GM23248 (cell line): ENCODE results near the gene KRTAP5-5. TPM values are rescaled to one million over a fixed set of nuclear protein-coding genes. Genes with fewer than 3 reads are reported as not detected.

Experiments
- DNase-seq: peaks from one replicate; pipeline ENCODE4 v3.0.0-alpha.2; 2015
- H2AFZ ChIP-seq: fragments of 200-600 bp; sonication (generic); 2 replicates; pipeline ENCODE4 v1.6.1; 2016; ENCODE audit warnings: antibody characterized with exemption
- H3F3A ChIP-seq: fragments of 200-600 bp; sonication (generic); 2 replicates; pipeline ENCODE4 v1.6.1; 2016; ENCODE audit warnings: mild to moderate bottlenecking, antibody characterized with exemption, mixed run types; ENCODE audit not compliant: insufficient read depth
- H3K27ac ChIP-seq: fragments of 200-600 bp; sonication (generic); 2 replicates; pipeline ENCODE4 v1.5.1; 2016; ENCODE audit warnings: mild to moderate bottlenecking
- H3K27me3 ChIP-seq: fragments of 200-600 bp; sonication (generic); replicated peaks from 2 replicates; pipeline ENCODE4 v1.6.1; 2016; ENCODE audit warnings: mild to moderate bottlenecking; ENCODE audit not compliant: insufficient read depth
- H3K36me3 ChIP-seq: fragments of 200-600 bp; sonication (generic); 2 replicates; pipeline ENCODE4 v1.6.1; 2016; ENCODE audit warnings: low read depth, mild to moderate bottlenecking
- H3K4me1 ChIP-seq: fragments of 200-600 bp; sonication (generic); 2 replicates; pipeline ENCODE4 v1.6.1; 2016; ENCODE audit warnings: mild to moderate bottlenecking; ENCODE audit not compliant: insufficient read depth
- H3K4me2 ChIP-seq: fragments of 200-600 bp; sonication (generic); one replicate; pipeline ENCODE4 v1.6.1; 2016; ENCODE audit warnings: mild to moderate bottlenecking; ENCODE audit not compliant: unreplicated experiment
- H3K4me3 ChIP-seq: fragments of 200-600 bp; sonication (generic); 2 replicates; pipeline ENCODE4 v1.5.1; 2016; ENCODE audit warnings: mild to moderate bottlenecking
- H3K79me2 ChIP-seq: fragments of 200-600 bp; sonication (generic); 2 replicates; pipeline ENCODE4 v1.6.1; 2016; ENCODE audit warnings: mild to moderate bottlenecking; ENCODE audit not compliant: insufficient read depth
- H3K9ac ChIP-seq: fragments of 200-600 bp; sonication (generic); 2 replicates; pipeline ENCODE4 v1.6.1; 2016; ENCODE audit warnings: mild to moderate bottlenecking
- H3K9me2 ChIP-seq: fragments of 200-600 bp; sonication (generic); 2 replicates; pipeline ENCODE4 v1.6.1; 2016; ENCODE audit warnings: mixed run types, mild to moderate bottlenecking, moderate library complexity; ENCODE audit not compliant: insufficient read depth
- H3K9me3 ChIP-seq: fragments of 200-600 bp; sonication (generic); one replicate; pipeline ENCODE4 v1.6.1; 2017; ENCODE audit warnings: low read depth
- H4K20me1 ChIP-seq: fragments of 200-600 bp; sonication (generic); 2 replicates; pipeline ENCODE4 v1.6.0; 2016; ENCODE audit not compliant: insufficient read depth
- EZH2 ChIP-seq: fragments of 200-600 bp; sonication (generic); IDR thresholded peaks from 2 replicates; pipeline ENCODE4 v1.6.1; 2018; ENCODE audit warnings: antibody characterized with exemption, mild to moderate bottlenecking; ENCODE audit not compliant: insufficient read depth, poor library complexity, severe bottlenecking
- EZH2phosphoT487 ChIP-seq: fragments of 200-600 bp; sonication (generic); IDR thresholded peaks from 2 replicates; pipeline ENCODE4 v1.6.1; 2018; ENCODE audit warnings: antibody characterized with exemption, moderate library complexity, mild to moderate bottlenecking, low read depth; ENCODE audit not compliant: insufficient read depth
- WGBS, 2 experiments: methylation state at CpG; one replicate each; pipeline ENCODE4 v1.1.6; 2015 to 2017; ENCODE audit warnings: low lambda C conversion rate in 2 of 2, low coverage in 1 of 2; ENCODE audit errors: missing lambda C conversion rate in 2 of 2; 5-methylcytosine and 5-hydroxymethylcytosine counted together
- in situ Hi-C: fragments of 300-500 bp; cut with MboI; formaldehyde crosslinking; loops from 2 replicates; pipeline ENCODE4 v1.15.0; 2020
- polyA plus RNA-seq: library from polyadenylated mRNA; unstranded; fragments of >200 nt; fragmentation: Nextera tagmentation; extraction: Ambion mirVana; gene quantifications from 2 replicates; pipeline ENCODE4 v1.2.1, GENCODE V29; 2016
- total RNA-seq: library from RNA; depleted of rRNA; stranded (reverse); fragments of >200 nt; shearing (Covaris generic); gene quantifications from 2 replicates; pipeline ENCODE4 v1.2.3, GENCODE V29; 2014

Gene KRTAP5-5
- total and polyA plus RNA-seq, 2 experiments from 2014 or later = not detected

DNA sequence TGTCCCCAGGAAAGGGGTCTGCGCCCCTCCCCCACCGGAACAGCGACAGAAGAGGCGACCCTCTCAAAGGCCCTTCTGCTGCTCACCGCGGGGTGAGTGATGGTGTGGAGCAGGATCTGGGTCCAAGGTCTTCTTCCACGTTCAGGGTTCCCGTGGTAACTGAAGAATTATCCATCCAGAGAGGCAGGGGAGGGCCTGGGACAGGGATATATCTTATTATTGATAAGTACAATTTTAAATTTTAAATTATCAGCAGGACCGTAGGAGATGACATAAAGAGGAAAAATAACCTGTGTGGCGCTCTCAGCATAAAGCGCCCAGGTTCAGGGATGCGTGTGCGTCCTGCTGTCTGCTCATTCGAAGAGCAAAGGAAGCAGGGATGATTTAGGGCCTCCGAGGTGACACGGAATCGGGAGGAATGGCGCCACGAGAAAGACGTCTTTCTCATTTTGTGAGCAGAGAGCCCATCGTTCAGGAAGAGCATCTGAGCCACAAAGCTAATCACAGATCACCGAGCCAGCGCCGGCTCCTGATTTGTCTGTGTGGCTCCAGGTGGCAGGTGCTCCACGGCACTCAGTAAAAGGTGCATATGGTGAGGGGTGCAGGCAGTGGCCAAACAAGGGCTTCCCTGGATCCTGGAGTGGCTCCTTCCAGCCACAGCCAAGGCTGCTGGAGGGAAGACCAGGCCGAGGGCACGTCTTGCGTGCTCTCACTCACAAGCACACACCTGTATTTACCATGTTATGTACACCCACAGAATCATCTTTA is 19.3 kb downstream of the KRTAP5-5 start:
- Histone ChIP-seq H3K27me3 (peaks cover 12% of the 10 kb centered on the region), H3K9me2 (no peaks in the 10 kb centered on the region), H4K20me1 (no peaks in the 10 kb centered on the region), H3K4me3 (no peak overlapping the region), H2AFZ (no peak overlapping the region), H3K9ac (no peak overlapping the region), H3K9me3 (no peaks in the 10 kb centered on the region), H3K36me3 (no peaks in the 10 kb centered on the region), H3K79me2 (no peaks in the 10 kb centered on the region), H3K4me1 (no peaks in the 10 kb centered on the region), H3F3A (no peaks in the 10 kb centered on the region), H3K4me2 (no peak overlapping the region), H3K27ac (no peak overlapping the region)
- in situ Hi-C loops = no loop called here
- no peak for TF ChIP-seq EZH2phosphoT487
- TF ChIP-seq EZH2 = no peak
- DNase-seq = no peak
- 68 to 75% methylated on average over 28 of the region's 28 CpGs for WGBS, 2 experiments

DNA sequence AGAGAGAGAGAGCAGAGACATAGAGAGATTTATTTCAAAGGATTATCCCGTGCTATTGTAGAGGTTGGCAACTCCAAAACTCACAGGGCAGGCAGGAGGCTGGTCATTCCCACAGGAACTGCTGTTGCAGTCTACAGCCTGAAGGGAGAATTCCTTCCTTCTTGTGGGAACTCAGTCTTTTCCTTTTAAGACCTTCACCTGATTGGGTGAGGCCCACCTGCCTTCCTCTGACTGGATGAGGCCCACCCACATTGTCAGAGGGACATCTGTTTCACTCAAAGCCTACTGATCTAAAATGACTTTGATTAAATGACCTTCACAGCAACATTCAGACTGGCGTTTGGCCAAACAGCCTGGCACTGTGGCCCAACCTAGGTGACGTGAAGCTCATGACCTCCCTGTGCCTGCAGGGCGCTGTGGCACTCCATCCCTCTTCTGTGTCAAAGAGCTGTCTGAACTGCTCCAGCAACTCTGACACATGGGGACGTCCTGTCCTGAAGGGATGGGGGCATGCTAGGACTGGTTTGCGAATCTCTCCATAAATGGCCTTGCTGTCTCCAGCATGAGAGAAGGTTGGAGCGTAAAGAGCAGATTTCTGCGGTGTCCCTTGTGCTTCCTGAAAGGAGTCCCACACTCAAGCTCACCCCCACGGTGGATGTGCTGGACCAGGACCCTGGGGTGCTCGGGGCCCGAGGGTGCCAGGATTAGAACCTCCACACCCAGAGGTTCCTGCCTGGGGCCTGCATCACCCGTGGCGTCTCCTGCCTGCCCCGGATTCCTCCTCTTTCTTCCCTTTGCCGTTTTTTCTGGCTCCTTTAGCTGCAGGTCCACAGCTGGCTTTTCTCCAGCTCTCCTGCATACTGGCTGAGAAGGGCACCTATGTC is 20.7 kb downstream of the KRTAP5-5 start:
- Histone ChIP-seq H3K36me3 (no peaks in the 10 kb centered on the region), H3K4me2 (no peak overlapping the region), H3K9me3 (no peaks in the 10 kb centered on the region), H3K9me2 (no peaks in the 10 kb centered on the region), H3K4me1 (no peaks in the 10 kb centered on the region), H3K79me2 (no peaks in the 10 kb centered on the region), H3K4me3 (no peak overlapping the region), H3K27ac (no peak overlapping the region), H3K9ac (no peak overlapping the region), H2AFZ (no peak overlapping the region), H3F3A (no peaks in the 10 kb centered on the region), H3K27me3 (peaks cover 12% of the 10 kb centered on the region), H4K20me1 (no peaks in the 10 kb centered on the region)
- 47 to 49% methylated on average over 15 of the region's 15 CpGs for WGBS, 2 experiments
- no peak for DNase-seq
- no peak for TF ChIP-seq EZH2phosphoT487
- no peak for TF ChIP-seq EZH2
- in situ Hi-C loops = no loop called here

DNA sequence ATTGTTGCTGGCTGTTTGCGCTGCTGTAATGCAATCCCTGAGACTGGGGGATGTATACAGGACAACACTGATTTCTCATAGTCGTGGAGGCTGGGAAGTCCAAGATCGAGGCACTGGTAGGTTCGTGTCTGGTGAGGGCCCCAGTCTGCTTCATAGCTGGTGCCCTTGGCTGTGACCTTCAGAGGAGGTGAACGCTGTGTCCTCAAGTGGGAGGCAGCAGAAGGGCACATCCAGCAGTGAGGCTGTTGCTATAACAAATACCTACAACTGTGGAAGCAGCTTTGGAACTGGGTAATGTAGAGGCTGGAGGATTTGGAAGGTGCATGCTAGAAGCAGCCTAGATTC is 21.3 kb downstream of the KRTAP5-5 start:
- no peak for DNase-seq
- H3K9ac ChIP-seq = no peak overlapping the region
- no peak overlapping the region for H3K27ac ChIP-seq
- WGBS, 2 experiments = 55 to 59% methylated on average over 5 of the region's 5 CpGs
- no peaks in the 10 kb centered on the region for H3K9me3 ChIP-seq
- H3K27me3 ChIP-seq = peaks cover 12% of the 10 kb centered on the region
- no peaks in the 10 kb centered on the region for H3K36me3 ChIP-seq
- H2AFZ ChIP-seq = no peak overlapping the region
- in situ Hi-C loops = no loop called here
- H3F3A ChIP-seq = no peaks in the 10 kb centered on the region
- TF ChIP-seq EZH2 = no peak
- H4K20me1 ChIP-seq = no peaks in the 10 kb centered on the region
- H3K4me2 ChIP-seq = no peak overlapping the region
- H3K4me1 ChIP-seq = no peaks in the 10 kb centered on the region
- H3K9me2 ChIP-seq = no peaks in the 10 kb centered on the region
- no peaks in the 10 kb centered on the region for H3K79me2 ChIP-seq
- H3K4me3 ChIP-seq = no peak overlapping the region

DNA sequence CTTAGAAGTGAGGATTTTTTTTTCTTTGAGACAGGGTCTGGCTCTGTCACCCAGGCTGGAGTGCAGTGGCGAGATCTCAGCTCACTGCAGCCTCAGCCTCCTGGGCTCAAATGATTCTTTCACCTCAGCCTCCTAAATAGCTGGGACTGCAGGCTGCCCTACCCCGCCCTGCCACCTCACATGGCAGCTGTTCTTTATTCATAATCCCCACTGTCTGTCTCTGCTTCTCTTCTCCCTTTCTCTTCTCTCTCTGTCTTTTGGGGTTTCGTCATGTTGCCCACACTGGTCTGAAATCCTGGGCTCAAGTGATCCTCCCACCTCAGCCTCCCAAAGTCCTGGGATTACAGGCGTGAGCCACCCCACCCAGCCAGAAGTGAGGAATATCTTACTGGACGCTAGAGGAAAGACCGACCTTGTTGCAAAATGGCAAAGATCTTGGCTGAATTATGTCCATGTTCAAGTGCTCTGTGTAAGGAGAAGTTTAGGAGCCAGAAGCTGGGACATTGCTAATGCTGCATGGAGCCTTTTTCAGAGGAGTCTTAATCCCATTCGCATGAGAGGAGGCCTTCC is 21.9 kb downstream of the KRTAP5-5 start:
- no peak overlapping the region for H2AFZ ChIP-seq
- no peaks in the 10 kb centered on the region for H3K4me1 ChIP-seq
- H3K27ac ChIP-seq = no peak overlapping the region
- 49 to 56% methylated on average over 7 of the region's 7 CpGs for WGBS, 2 experiments
- no peaks in the 10 kb centered on the region for H3K9me3 ChIP-seq
- H3K4me3 ChIP-seq = no peak overlapping the region
- no peak overlapping the region for H3K9ac ChIP-seq
- in situ Hi-C loops = no loop called here
- H3K4me2 ChIP-seq = no peak overlapping the region
- no peak for TF ChIP-seq EZH2
- TF ChIP-seq EZH2phosphoT487 = no peak
- no peak for DNase-seq
- H3F3A ChIP-seq = no peaks in the 10 kb centered on the region
- H3K79me2 ChIP-seq = no peaks in the 10 kb centered on the region
- H3K27me3 ChIP-seq = peaks cover 12% of the 10 kb centered on the region
- no peaks in the 10 kb centered on the region for H3K9me2 ChIP-seq
- no peaks in the 10 kb centered on the region for H4K20me1 ChIP-seq
- H3K36me3 ChIP-seq = no peaks in the 10 kb centered on the region
